Measurements from ENCODE around the gene AKAP13.

DNA sequence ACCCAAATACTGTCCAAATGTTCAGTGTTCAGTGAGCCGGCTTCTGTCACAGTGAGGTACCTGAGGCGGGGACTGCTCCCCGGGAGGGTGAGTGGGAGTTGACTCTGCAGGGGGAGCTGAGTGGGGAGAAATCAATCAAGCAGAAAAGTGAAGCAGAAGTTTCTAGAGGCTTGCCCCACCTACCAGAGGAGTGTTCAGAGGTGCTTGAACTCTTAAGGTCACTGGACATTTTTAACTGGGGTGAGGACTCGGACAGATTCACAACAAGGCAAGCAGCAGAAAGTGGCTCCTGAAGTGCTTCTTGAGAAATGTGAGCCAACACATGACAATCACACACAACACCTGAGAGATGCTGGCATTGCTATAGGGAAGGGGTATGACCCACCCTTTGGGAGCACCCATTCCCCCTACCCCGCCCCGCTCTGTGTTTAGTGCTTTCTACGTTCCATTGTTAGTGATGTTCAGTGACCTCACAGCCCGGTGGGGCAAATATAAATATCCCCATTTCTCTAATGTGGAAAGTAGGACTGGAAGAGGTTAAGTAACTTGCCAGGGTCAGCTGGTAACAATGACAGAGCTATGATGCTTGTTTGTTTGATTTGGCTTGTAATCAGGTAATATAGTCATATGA is 48.6 kb upstream of the AKAP13 start:
- TF ChIP-seq POLR2A (IDR thresholded peaks at IDR 0.05; ENCODE audit: low read depth, low read length) (no peak), PAX5 (IDR thresholded peaks at IDR 0.05; ENCODE audit: insufficient read depth, low read length, severe bottlenecking) (peak; percentile 77), POU2F2 (IDR thresholded peaks at IDR 0.05; ENCODE audit: low read depth, low read length) (no peak)

All from GM12891 (cell line).